ENCODE results near the gene ADAMTS18.
A peak's percentile ranks its signal among the peaks of the same experiment; 100 is the strongest.
"Not testable (repeated sequence)": the region's sequence is repeated elsewhere in the genome, so short reads cannot be mapped to it uniquely, and the experiment has no call there.

Gene ADAMTS18

GRCh38 chr16:77288222-77288621 is 146.6 kb downstream of the ADAMTS18 start:
- no peak for DNase-seq (ENCODE audit: low spot score)

- DNase-seq (ENCODE audit: low spot score) = no peak
Observed at GRCh38 chr16:77285676-77286075, 149.2 kb downstream of the ADAMTS18 start.

GRCh38 chr16:77282345-77282744 is 152.5 kb downstream of the ADAMTS18 start:
- no peak for DNase-seq (ENCODE audit: low spot score)

GRCh38 chr16:77279316-77279715 is 155.5 kb downstream of the ADAMTS18 start:
- DNase-seq (ENCODE audit: low spot score) = not testable (repeated sequence)

- no peak for DNase-seq (ENCODE audit: low spot score)
Observed at GRCh38 chr16:77277571-77277970, 157.3 kb downstream of the ADAMTS18 start.

- no peak for DNase-seq (ENCODE audit: low spot score)
Observed at GRCh38 chr16:77277141-77277540, 157.7 kb downstream of the ADAMTS18 start.

- no peak for DNase-seq (ENCODE audit: low spot score)
Observed at GRCh38 chr16:77276661-77277060, 158.2 kb downstream of the ADAMTS18 start.

GRCh38 chr16:77275303-77275702 is 159.5 kb downstream of the ADAMTS18 start:
- DNase-seq (ENCODE audit: low spot score) = not testable (repeated sequence)

GRCh38 chr16:77273815-77274214 is 161.0 kb downstream of the ADAMTS18 start:
- no peak for DNase-seq (ENCODE audit: low spot score)

GRCh38 chr16:77271532-77272426 is 163.1 kb downstream of the ADAMTS18 start:
- no peak for DNase-seq (ENCODE audit: low spot score)

GRCh38 chr16:77266185-77266584 is 168.6 kb downstream of the ADAMTS18 start:
- DNase-seq (ENCODE audit: low spot score) = not testable (repeated sequence)

GRCh38 chr16:77262971-77263370 is 171.9 kb downstream of the ADAMTS18 start:
- no peak for DNase-seq (ENCODE audit: low spot score)

- DNase-seq (ENCODE audit: low spot score) = no peak
Observed at GRCh38 chr16:77250400-77250799, 184.4 kb downstream of the ADAMTS18 start.

- DNase-seq (ENCODE audit: low spot score) = no peak
Observed at GRCh38 chr16:77246150-77246549, 188.7 kb downstream of the ADAMTS18 start.

GRCh38 chr16:77242471-77242870 is 192.4 kb downstream of the ADAMTS18 start:
- DNase-seq (ENCODE audit: low spot score) = not testable (repeated sequence)

GRCh38 chr16:77238593-77238992 is 196.2 kb downstream of the ADAMTS18 start:
- DNase-seq (ENCODE audit: low spot score) = no peak

GRCh38 chr16:77236063-77236511 is 198.7 kb downstream of the ADAMTS18 start:
- DNase-seq (ENCODE audit: low spot score) = peak; percentile 91

GRCh38 chr16:77234611-77235010 is 200.2 kb downstream of the ADAMTS18 start:
- DNase-seq (ENCODE audit: low spot score) = no peak

GRCh38 chr16:77233799-77234519 is 200.9 kb downstream of the ADAMTS18 start:
- DNase-seq (ENCODE audit: low spot score) = no peak

Data from activated CD4-positive, alpha-beta T cell treated with anti-CD3 and anti-CD28 coated beads, Interleukin-2, Interleukin-4, amounts not matched to agents 100 ng/mL and 50 ng/mL, durations not matched to agents 16 hours and 8 hours (primary cell).